Body of pancreas (tissue), 4 donors: ENCODE results near the gene BIRC2.

Source experiments
- POLR2A ChIP-seq, 3 donors: fragments of 450-650 bp; IDR thresholded peaks; one replicate each; pipeline ENCODE4 v1.6.1; 2016; ENCODE audit warnings: antibody characterized with exemption in 3 of 3, mild to moderate bottlenecking in 2 of 3
- TF ChIP-seq, protein P1 (sequence below), 7 experiments: fragments of 450-650 bp in 4 of 7; fragments of 200-600 bp in 3 of 7; sonication (generic) in 3 of 7; IDR thresholded peaks; one replicate each; pipeline ENCODE4 v1.5.1; 2016 to 2019; ENCODE audit warnings: antibody characterized with exemption in 7 of 7

DNA sequence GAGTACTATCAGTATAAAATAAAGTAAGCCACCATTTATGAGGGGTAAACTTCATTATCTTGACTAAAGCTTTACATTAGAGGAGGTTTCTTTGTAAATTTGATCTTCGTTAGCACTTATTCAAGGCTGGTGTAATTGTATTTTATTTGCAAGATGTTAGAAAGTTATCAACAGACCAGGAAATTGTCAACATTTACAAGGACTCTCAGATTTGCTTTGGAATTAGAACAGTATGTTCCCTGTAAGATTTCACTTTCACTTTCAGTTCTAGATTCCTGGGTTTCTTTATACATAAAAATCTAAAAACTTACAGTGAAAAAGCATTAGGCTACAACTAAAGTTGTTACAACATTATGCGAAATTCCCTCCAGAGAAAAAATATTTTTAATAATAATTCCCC, 34.3 kb upstream of the BIRC2 start:
- TF ChIP-seq, protein P1, sequence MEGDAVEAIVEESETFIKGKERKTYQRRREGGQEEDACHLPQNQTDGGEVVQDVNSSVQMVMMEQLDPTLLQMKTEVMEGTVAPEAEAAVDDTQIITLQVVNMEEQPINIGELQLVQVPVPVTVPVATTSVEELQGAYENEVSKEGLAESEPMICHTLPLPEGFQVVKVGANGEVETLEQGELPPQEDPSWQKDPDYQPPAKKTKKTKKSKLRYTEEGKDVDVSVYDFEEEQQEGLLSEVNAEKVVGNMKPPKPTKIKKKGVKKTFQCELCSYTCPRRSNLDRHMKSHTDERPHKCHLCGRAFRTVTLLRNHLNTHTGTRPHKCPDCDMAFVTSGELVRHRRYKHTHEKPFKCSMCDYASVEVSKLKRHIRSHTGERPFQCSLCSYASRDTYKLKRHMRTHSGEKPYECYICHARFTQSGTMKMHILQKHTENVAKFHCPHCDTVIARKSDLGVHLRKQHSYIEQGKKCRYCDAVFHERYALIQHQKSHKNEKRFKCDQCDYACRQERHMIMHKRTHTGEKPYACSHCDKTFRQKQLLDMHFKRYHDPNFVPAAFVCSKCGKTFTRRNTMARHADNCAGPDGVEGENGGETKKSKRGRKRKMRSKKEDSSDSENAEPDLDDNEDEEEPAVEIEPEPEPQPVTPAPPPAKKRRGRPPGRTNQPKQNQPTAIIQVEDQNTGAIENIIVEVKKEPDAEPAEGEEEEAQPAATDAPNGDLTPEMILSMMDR (IDR thresholded peaks at IDR 0.05), result no peak
- TF ChIP-seq POLR2A (IDR thresholded peaks at IDR 0.05), result no peak
